ENCODE results near the gene ZEB2. TPM values are rescaled to one million over a fixed set of nuclear protein-coding genes. Genes with fewer than 3 reads are reported as not detected.

ZEB2 gene
- total and polyA plus RNA-seq, 2 of the 8 experiments (the other 6 are each of a cell fraction or from before 2014, with no cell fraction given): 0.38 TPM; not detected in 1

DNA sequence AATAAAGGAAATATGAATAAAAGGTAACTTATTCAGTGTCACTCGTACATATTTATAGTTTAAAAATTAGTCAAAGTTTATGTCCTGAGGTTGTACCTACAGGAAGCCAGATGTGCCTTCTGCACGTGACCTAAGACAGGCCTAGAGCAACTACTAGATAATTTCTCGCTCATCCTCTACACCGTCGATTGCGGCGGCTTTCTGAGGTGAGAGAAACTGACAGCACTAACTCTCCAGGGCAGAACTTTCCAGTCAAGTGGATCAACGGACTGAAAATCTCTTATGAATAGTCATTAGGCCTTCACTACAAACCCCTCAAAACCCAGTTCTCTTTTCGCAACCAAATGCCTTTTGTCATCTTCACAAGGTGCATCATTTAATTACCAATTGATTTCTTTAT, 54.2 kb downstream of the ZEB2 start (continued):
- TF ChIP-seq, protein P1, sequence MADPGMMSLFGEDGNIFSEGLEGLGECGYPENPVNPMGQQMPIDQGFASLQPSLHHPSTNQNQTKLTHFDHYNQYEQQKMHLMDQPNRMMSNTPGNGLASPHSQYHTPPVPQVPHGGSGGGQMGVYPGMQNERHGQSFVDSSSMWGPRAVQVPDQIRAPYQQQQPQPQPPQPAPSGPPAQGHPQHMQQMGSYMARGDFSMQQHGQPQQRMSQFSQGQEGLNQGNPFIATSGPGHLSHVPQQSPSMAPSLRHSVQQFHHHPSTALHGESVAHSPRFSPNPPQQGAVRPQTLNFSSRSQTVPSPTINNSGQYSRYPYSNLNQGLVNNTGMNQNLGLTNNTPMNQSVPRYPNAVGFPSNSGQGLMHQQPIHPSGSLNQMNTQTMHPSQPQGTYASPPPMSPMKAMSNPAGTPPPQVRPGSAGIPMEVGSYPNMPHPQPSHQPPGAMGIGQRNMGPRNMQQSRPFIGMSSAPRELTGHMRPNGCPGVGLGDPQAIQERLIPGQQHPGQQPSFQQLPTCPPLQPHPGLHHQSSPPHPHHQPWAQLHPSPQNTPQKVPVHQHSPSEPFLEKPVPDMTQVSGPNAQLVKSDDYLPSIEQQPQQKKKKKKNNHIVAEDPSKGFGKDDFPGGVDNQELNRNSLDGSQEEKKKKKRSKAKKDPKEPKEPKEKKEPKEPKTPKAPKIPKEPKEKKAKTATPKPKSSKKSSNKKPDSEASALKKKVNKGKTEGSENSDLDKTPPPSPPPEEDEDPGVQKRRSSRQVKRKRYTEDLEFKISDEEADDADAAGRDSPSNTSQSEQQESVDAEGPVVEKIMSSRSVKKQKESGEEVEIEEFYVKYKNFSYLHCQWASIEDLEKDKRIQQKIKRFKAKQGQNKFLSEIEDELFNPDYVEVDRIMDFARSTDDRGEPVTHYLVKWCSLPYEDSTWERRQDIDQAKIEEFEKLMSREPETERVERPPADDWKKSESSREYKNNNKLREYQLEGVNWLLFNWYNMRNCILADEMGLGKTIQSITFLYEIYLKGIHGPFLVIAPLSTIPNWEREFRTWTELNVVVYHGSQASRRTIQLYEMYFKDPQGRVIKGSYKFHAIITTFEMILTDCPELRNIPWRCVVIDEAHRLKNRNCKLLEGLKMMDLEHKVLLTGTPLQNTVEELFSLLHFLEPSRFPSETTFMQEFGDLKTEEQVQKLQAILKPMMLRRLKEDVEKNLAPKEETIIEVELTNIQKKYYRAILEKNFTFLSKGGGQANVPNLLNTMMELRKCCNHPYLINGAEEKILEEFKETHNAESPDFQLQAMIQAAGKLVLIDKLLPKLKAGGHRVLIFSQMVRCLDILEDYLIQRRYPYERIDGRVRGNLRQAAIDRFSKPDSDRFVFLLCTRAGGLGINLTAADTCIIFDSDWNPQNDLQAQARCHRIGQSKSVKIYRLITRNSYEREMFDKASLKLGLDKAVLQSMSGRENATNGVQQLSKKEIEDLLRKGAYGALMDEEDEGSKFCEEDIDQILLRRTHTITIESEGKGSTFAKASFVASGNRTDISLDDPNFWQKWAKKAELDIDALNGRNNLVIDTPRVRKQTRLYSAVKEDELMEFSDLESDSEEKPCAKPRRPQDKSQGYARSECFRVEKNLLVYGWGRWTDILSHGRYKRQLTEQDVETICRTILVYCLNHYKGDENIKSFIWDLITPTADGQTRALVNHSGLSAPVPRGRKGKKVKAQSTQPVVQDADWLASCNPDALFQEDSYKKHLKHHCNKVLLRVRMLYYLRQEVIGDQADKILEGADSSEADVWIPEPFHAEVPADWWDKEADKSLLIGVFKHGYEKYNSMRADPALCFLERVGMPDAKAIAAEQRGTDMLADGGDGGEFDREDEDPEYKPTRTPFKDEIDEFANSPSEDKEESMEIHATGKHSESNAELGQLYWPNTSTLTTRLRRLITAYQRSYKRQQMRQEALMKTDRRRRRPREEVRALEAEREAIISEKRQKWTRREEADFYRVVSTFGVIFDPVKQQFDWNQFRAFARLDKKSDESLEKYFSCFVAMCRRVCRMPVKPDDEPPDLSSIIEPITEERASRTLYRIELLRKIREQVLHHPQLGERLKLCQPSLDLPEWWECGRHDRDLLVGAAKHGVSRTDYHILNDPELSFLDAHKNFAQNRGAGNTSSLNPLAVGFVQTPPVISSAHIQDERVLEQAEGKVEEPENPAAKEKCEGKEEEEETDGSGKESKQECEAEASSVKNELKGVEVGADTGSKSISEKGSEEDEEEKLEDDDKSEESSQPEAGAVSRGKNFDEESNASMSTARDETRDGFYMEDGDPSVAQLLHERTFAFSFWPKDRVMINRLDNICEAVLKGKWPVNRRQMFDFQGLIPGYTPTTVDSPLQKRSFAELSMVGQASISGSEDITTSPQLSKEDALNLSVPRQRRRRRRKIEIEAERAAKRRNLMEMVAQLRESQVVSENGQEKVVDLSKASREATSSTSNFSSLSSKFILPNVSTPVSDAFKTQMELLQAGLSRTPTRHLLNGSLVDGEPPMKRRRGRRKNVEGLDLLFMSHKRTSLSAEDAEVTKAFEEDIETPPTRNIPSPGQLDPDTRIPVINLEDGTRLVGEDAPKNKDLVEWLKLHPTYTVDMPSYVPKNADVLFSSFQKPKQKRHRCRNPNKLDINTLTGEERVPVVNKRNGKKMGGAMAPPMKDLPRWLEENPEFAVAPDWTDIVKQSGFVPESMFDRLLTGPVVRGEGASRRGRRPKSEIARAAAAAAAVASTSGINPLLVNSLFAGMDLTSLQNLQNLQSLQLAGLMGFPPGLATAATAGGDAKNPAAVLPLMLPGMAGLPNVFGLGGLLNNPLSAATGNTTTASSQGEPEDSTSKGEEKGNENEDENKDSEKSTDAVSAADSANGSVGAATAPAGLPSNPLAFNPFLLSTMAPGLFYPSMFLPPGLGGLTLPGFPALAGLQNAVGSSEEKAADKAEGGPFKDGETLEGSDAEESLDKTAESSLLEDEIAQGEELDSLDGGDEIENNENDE (IDR thresholded peaks at IDR 0.05; ENCODE audit: insufficient replicate concordance, low read length): no peak
- TF ChIP-seq CBX8 (IDR thresholded peaks at IDR 0.05; ENCODE audit: borderline replicate concordance, low read depth, low read length) (no peak), SUZ12 (IDR thresholded peaks at IDR 0.05; ENCODE audit: low read length) (no peak), KDM1A (IDR thresholded peaks at IDR 0.05; ENCODE audit: borderline replicate concordance, low read length) (no peak), GTF2F1 (IDR thresholded peaks at IDR 0.05; ENCODE audit: borderline replicate concordance, low read depth, low read length) (no peak), SIN3A (conservative IDR thresholded peaks at IDR 0.05 in 1 of 2, IDR thresholded peaks at IDR 0.05 in 1 of 2; ENCODE audit: low read depth in 1 of 2, low read length in 2 of 2) (no peak), TEAD4 (IDR thresholded peaks at IDR 0.05; ENCODE audit: low read depth, low read length) (no peak), NANOG (IDR thresholded peaks at IDR 0.05; ENCODE audit: insufficient read depth, low read depth, low read length, poor library complexity, severe bottlenecking) (no peak), CREB1 (IDR thresholded peaks at IDR 0.05) (no peak), TAF1 (IDR thresholded peaks at IDR 0.05; ENCODE audit: low read depth, low read length) (no peak), ZNF274 (IDR thresholded peaks at IDR 0.05; ENCODE audit: borderline replicate concordance, extremely low read depth, low read length) (no peak), HDAC6 (IDR thresholded peaks at IDR 0.05; ENCODE audit: low read depth, low read length) (no peak)
